ENCODE data around the gene HEXD.

The HEXD gene

DNA sequence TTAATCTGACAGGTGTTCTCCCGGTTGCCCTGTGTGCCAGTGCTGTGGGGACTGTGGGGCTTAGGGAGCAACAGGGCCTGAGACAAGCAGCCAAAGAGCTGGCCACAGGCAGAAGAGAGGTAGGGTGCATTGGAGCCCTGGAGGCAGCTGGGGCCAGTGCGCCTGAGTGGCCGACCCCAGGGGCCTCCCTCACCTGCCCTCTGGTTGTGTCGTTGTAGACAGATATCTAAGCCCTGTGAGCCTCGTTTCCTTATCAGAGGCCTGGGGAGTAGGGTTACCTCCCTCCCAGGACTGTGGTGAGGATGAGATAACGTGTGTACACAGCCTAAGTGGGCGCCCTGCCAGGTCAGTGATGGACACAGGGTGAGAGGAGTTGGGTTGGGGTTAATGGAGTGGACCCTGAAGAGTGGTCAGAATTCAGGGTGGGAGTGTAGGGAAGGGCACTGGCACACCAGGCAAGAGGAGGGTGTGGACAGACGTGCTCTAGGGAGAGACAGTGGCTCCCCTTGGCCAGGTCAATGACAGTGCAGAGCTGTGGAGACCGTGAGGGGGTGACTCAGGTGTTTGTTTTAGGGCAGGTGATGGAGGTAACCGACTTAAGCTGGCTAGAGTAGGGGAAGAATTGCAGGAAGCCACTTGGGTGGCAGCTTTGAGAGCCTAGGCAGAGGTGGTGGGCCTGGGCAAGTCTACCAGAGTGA is 43.8 kb downstream of the HEXD start:
- FAIRE-seq = no peak

GRCh38 chr17:82463391-82463790 is 45.2 kb downstream of the HEXD start:
- FAIRE-seq = no peak

- no peak for FAIRE-seq
Measured at GRCh38 chr17:82463925-82464566, 45.9 kb downstream of the HEXD start.

GRCh38 chr17:82464567-82464929 is 46.4 kb downstream of the HEXD start:
- FAIRE-seq = no peak

- no peak for FAIRE-seq
Measured at GRCh38 chr17:82465023-82465603, 47.0 kb downstream of the HEXD start.

GRCh38 chr17:82468692-82469091 is 50.5 kb downstream of the HEXD start:
- no peak for FAIRE-seq

DNA sequence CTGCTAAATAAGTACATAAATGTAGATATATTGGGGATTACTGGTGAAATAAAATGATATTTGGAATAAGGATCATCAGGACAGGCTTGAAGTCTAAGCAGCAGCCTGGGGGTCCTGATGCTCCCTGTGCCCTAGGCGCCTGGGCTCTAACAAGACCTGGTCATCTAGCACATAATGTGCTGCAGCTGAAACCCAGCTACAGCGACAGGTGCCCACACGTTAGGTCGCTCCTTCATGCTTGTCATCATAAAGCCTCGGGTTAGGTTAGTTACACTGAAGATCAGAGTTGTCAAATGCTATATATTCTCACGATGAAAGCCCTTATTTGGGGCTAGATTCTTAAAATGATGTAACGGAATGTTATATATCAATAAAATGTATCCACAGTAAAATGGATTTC is 51.9 kb downstream of the HEXD start:
- FAIRE-seq = no peak

DNA sequence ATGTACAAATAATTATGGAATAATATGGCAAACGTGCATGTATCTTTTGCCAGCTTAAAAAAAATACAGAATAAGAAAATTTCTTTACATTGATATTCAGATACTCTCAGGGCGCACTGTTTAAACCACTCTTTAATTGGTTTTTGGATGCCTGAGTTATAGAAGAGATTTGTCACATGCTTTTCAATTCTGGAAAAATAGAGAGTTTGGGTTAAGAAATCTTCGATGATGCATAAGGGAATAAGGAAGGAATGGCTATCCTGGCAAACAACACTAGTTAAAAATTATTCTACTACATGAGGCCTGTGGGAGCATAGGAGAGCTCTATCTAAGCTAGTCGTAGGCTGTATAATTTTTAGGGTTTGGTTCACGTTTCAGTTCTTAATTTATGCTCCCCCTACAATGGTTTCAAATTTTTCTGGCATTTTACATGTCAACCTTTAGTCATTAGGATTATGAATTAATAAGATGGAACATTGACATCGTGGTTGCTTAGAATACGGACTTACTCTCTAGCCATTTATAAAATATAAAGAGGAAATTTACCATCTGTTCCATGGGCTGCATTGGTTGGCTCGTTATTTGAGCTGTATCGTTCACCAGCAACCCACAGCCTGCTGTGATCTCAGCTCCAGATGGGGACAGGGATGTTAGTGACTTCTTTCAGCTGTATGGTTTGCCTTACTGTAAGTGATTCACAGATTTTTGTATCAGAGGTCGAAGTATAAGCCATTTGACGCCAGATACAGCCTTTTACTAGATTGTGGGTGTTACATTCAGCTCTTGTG is 56.3 kb downstream of the HEXD start:
- no peak for FAIRE-seq

DNA sequence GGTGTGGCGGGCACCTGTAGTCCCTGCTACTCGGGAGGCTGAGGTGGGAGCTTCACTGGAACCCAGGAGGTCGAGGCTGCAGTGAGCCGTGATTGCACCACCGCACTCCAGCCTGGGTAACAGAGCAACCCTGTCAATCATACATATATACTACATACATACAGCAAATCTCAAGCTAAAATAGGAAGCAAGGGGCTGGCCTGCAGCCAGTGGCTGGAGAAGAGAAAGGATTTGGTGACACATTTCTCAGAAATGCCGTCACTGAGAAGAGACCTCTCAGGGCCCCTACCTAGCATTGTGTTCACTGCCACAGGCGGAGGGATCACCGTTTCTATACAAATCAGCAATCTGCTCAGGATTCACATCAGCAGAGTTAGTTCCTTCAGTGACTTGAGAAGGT is 57.3 kb downstream of the HEXD start:
- no peak for FAIRE-seq

DNA sequence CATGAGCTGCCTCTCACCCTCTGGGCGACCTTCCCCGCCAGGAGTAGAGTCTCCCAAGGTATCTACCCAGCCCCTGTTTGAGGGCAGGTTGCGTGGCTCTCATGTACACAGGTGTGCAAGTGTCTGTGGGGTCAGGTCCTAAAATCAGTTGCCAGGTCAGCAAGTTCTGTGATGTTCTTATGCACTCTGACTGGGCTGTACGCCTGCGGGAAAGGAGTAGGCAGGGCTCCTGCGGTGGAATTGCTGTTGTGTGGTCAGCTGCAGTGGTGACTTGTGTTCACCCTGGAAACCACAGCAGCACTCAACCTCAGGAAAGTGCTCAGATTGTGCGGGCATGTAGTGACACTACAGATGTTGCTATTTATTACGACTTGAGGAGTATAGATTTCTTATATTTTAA is 59.8 kb downstream of the HEXD start:
- FAIRE-seq = no peak

- no peak for FAIRE-seq
Measured at GRCh38 chr17:82479602-82480001, 61.5 kb downstream of the HEXD start.

DNA sequence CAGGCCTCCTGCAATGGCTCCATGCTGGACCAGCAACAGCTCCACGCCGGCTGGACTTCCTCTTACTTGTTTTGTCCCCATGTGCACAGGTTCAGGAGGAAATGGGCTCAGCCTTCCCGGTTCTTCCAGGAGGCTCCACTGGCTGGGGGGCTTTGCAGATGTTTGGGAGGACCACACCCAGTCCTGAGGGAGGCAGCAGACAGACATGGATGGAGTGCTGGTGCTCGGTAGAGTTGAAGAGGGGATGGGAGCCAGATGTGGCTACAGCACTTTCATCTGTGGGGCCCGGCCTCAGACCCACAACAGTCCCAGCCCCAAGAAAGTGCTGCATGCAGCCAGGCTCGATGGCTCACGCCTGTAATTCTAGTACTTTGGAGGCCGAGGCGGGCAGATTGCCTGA is 62.2 kb downstream of the HEXD start:
- no peak for FAIRE-seq

DNA sequence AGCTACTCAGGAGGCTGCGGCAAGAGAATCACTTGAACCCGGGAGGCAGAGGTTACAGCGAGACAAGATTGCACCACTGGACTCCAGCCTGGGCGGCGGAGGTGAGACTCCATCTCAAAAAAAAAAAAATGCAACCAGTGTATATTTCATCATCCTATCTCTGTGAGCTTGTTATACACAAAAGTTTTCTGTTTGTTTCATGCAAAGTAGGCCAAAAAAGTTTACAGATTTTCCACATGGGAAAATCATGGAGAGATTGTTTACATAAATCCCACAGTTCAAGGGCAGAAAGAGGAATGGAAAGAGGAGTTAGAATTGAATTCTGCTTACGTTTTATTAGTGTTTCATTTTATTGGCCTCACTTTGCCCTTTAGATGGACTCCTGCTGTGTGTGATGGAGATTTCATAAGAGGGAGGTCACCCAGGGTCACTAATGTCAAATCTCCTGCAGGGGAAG is 65.1 kb downstream of the HEXD start:
- FAIRE-seq = no peak

DNA sequence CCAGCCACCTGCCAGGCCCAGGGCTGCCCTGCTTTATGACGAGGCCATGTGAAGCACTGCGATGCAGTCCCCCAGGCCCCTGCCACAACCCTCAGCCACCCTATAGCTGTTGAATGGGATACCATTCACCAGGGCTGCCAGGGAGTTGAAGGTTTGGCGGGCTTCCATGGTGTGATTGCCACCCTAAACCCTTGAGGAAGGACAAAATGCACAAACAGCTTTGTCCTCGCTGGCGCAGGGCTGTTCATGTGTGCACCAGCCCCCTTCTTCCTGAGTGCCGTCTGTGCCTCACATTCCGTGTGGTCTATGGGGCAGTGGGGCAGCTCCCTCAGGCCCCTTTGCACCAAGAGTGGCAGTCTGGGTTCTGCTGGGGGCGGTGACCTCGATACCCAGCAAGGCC is 65.7 kb downstream of the HEXD start:
- no peak for FAIRE-seq

GRCh38 chr17:82486231-82487094 is 68.3 kb downstream of the HEXD start:
- FAIRE-seq = no peak

- no peak for FAIRE-seq
Measured at GRCh38 chr17:82487910-82488309, 69.8 kb downstream of the HEXD start.

DNA sequence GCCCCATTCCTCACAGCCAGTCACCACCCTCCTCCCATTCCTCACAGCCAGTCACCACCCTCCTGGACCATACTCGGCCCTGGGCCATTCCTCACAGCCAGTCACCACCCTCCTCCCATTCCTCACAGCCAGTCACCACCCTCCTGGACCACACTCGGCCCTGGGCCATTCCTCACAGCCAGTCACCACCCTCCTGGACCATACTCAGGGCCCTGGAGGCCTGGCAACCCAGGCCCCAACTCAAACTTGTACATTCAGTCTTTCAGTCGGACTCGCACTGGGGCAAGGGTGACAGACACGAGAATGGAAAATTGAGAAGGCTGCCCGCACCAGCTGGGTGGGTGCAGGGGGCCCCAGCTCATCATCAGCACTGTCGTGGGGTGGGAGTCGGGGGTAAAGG is 71.0 kb downstream of the HEXD start:
- no peak for FAIRE-seq

DNA sequence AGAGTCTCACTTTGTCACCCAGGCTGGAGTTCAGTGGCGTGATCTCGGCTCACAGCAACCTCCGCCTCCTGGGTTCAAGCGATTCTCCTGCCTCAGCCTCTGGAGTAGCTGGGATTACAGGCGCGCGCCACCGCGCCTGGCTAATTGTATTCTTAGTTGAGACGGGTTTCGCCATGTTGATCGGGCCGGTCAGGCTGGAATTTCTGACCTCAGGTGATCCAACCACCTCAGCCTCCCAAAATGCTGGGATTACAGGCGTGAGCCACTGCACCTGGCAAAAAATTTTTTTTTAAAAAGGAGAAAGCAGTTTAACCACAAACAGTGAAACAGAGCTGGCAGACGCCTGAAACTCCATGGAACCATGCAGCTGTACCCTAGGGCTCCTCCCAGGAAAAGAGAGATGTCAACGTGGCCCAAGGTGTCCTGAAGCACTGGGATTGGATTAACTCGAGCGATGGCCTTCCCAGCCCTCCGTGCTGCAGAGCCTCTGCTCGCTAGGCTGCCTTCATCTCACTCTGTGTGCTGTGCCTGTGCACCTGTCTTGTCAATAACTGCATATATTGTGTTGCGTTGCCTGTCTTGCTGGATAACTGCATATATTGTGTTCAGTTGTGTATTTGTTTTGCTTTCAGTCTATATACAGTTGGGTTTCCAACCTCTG is 71.8 kb downstream of the HEXD start:
- no peak for FAIRE-seq

- FAIRE-seq = no peak
Measured at GRCh38 chr17:82490512-82491195, 72.5 kb downstream of the HEXD start.

- FAIRE-seq = no peak
Measured at GRCh38 chr17:82491196-82491530, 73.0 kb downstream of the HEXD start.

- FAIRE-seq = no peak
Measured at GRCh38 chr17:82491533-82491932, 73.4 kb downstream of the HEXD start.
